Body of pancreas (tissue), 4 donors: ENCODE results near the gene SLC25A12.

Source experiments
- CTCF ChIP-seq, 7 experiments: fragments of 450-650 bp in 4 of 7; fragments of 200-600 bp in 3 of 7; sonication (generic) in 3 of 7; IDR thresholded peaks; one replicate each; pipeline ENCODE4 v1.5.1; 2016 to 2019; ENCODE audit warnings: antibody characterized with exemption in 7 of 7
- POLR2A ChIP-seq, 3 donors: fragments of 450-650 bp; IDR thresholded peaks; one replicate each; pipeline ENCODE4 v1.6.1; 2016; ENCODE audit warnings: antibody characterized with exemption in 3 of 3, mild to moderate bottlenecking in 2 of 3

- TF ChIP-seq CTCF (IDR thresholded peaks at IDR 0.05) = no peak
- no peak for TF ChIP-seq POLR2A (IDR thresholded peaks at IDR 0.05)
Observed at GRCh38 chr2:171852366-171852888, 41.6 kb downstream of the SLC25A12 start.
